K562 (cell line): Measurements from ENCODE around the gene LYPD4. TPM values are rescaled to one million over a fixed set of nuclear protein-coding genes. Genes with fewer than 3 reads are reported as not detected.
A peak's percentile ranks its signal among the peaks of the same experiment; 100 is the strongest.

ENCODE experiments used
- ARID2 ChIP-seq: fragments of 450-650 bp; IDR thresholded peaks from 2 replicates; pipeline ENCODE4 v1.6.1; 2017; ENCODE audit warnings: antibody characterized with exemption, mild to moderate bottlenecking
- GABPA ChIP-seq: fragments of 200-800 bp; sonication (Bioruptor generic); conservative IDR thresholded peaks from 2 replicates; pipeline ENCODE4 v1.6.1; 2016; ENCODE audit warnings: low read depth, missing genetic modification characterization, missing compliant biosample characterization
- KAT7 ChIP-seq: sonication (generic); formaldehyde crosslinking; IDR thresholded peaks from 2 replicates; pipeline ENCODE4 v1.8.0; 2022; ENCODE audit warnings: missing genetic modification reagents, mild to moderate bottlenecking, borderline replicate concordance
- KLF1 ChIP-seq: fragments of 450-650 bp; IDR thresholded peaks from 2 replicates; pipeline ENCODE4 v1.6.1; 2016; ENCODE audit warnings: missing genetic modification characterization, missing compliant biosample characterization
- NCOR1 ChIP-seq: fragments of 450-650 bp; IDR thresholded peaks from 2 replicates; pipeline ENCODE4 v1.6.1; 2016; ENCODE audit warnings: mild to moderate bottlenecking, moderate library complexity
- NRF1 ChIP-seq, 2 experiments: fragments of 450-650 bp; IDR thresholded peaks in 1 of 2; conservative IDR thresholded peaks in 1 of 2; 2 replicates each; pipeline ENCODE4 v1.6.1; 2014; ENCODE audit warnings: mild to moderate bottlenecking in 2 of 2
- POLR2G ChIP-seq: fragments of 200-400 bp; formaldehyde crosslinking; IDR thresholded peaks from 2 replicates; pipeline ENCODE4 v1.6.1; 2017; ENCODE audit warnings: low read depth, mild to moderate bottlenecking, antibody characterized with exemption, low read length, moderate library complexity
- PREB ChIP-seq: sonication (generic); formaldehyde crosslinking; IDR thresholded peaks from 2 replicates; pipeline ENCODE4 v1.8.1; 2023; ENCODE audit warnings: mild to moderate bottlenecking, missing genetic modification reagents
- RBFOX2 ChIP-seq: fragments of 200-400 bp; formaldehyde crosslinking; IDR thresholded peaks from 2 replicates; pipeline ENCODE4 v1.6.1; 2017; ENCODE audit warnings: low read depth, mild to moderate bottlenecking, low read length, moderate library complexity
- RHOXF2B ChIP-seq: fragments of 250-450 bp; sonication (Bioruptor Pico); conservative IDR thresholded peaks from 2 replicates; pipeline ENCODE4 v1.5.1; 2021
- SRSF7 ChIP-seq: fragments of 200-400 bp; formaldehyde crosslinking; optimal IDR thresholded peaks from 2 replicates; pipeline ENCODE3; 2017; ENCODE audit warnings: mild to moderate bottlenecking, low read depth, low read length
- XRCC4 ChIP-seq: IDR thresholded peaks from one replicate; pipeline ENCODE4 v1.6.1; 2011; ENCODE audit not compliant: insufficient read depth, insufficient read length; ENCODE audit errors: extremely low read depth
- ZNF280B ChIP-seq: fragments of 250-450 bp; sonication (Bioruptor Pico); IDR thresholded peaks from 2 replicates; pipeline ENCODE4 v1.5.1; 2021; ENCODE audit warnings: mild to moderate bottlenecking
- ZNF431 ChIP-seq: sonication (generic); formaldehyde crosslinking; IDR thresholded peaks from 2 replicates; pipeline ENCODE4 v1.8.0; 2022; ENCODE audit warnings: mild to moderate bottlenecking, missing genetic modification reagents
- ZNF699 ChIP-seq: fragments of 250-450 bp; sonication (Bioruptor Pico); IDR thresholded peaks from 2 replicates; pipeline ENCODE4 v1.8.0; 2021; ENCODE audit warnings: mild to moderate bottlenecking, moderate library complexity; ENCODE audit not compliant: insufficient replicate concordance
- polyA plus RNA-seq, 8 experiments: library from polyadenylated mRNA; depleted of rRNA in 4 of 8; stranded (reverse) in 5 of 8; unstranded in 3 of 8; fragments of >200 nt; fragmentation: Nextera tagmentation in 2 of 8; fragmentation: Illumina TruSeq in 1 of 8; extraction: Ambion mirVana in 2 of 8; extraction: Trizol in 1 of 8; gene quantifications; 2 replicates each; pipeline versions ENCODE4 v1.2.1 to v1.2.3, GENCODE V29; 2011 to 2014; ENCODE audit warnings: inconsistent platforms in 1 of 8, missing spikeins in 1 of 8
- total RNA-seq, 7 experiments: library from RNA; depleted of rRNA in 6 of 7; stranded (reverse); fragments of >200 nt in 6 of 7; fragmentation: Illumina TruSeq in 2 of 7; extraction: Trizol in 2 of 7; gene quantifications; 2 replicates each; pipeline versions ENCODE4 v1.2.1 to v1.2.3, GENCODE V29; 2011 to 2021; ENCODE audit warnings: low replicate concordance in 1 of 7
- TF ChIP-seq, protein P1 (sequence below): fragments of 250-450 bp; sonication (Bioruptor Pico); IDR thresholded peaks from 2 replicates; pipeline ENCODE4 v1.4.0; 2020; ENCODE audit warnings: mild to moderate bottlenecking
- TF ChIP-seq, protein P2 (sequence below): sonication (generic); formaldehyde crosslinking; IDR thresholded peaks from 2 replicates; pipeline ENCODE4 v1.4.0; 2020; ENCODE audit warnings: mild to moderate bottlenecking, missing genetic modification reagents
- TF ChIP-seq, protein P3 (sequence below): fragments of 250-450 bp; sonication (Bioruptor Pico); IDR thresholded peaks from 2 replicates; pipeline ENCODE4 v1.9.0; 2021; ENCODE audit warnings: mild to moderate bottlenecking, inconsistent platforms

LYPD4 gene
- total and polyA plus RNA-seq, 9 of the 15 experiments (the other 6 are each of a cell fraction or from before 2014, with no cell fraction given) = 0.11 TPM; not detected in 8

- TF ChIP-seq KLF1 (tag) (no peak), SRSF7 (no peak), XRCC4 (no peak), GABPA (tag) (no peak), KAT7 (CRISPR knock-in tag) (no peak), PREB (CRISPR knock-in tag) (no peak), NCOR1 (no peak), ARID2 (peak; percentile 33; the same call in 1 of the 2 replicates), RHOXF2B (CRISPR knock-in tag) (0 out of 2 replicates have a peak, but pooled peaks have one; percentile 40), ZNF280B (CRISPR knock-in tag) (no peak), RBFOX2 (peak; percentile 18; the same call in 1 of the 2 replicates), ZNF699 (CRISPR knock-in tag) (no peak), ZNF431 (CRISPR knock-in tag) (0 out of 2 replicates have a peak, but pooled peaks have one; percentile 24), NRF1 (conservative IDR thresholded peaks at IDR 0.05 in 1 of 2, IDR thresholded peaks at IDR 0.05 in 1 of 2) (peak in 1 of 2 experiments; percentile 29; a peak in 1 of 4 replicates), POLR2G (peak; percentile 70)
- TF ChIP-seq, protein P1, sequence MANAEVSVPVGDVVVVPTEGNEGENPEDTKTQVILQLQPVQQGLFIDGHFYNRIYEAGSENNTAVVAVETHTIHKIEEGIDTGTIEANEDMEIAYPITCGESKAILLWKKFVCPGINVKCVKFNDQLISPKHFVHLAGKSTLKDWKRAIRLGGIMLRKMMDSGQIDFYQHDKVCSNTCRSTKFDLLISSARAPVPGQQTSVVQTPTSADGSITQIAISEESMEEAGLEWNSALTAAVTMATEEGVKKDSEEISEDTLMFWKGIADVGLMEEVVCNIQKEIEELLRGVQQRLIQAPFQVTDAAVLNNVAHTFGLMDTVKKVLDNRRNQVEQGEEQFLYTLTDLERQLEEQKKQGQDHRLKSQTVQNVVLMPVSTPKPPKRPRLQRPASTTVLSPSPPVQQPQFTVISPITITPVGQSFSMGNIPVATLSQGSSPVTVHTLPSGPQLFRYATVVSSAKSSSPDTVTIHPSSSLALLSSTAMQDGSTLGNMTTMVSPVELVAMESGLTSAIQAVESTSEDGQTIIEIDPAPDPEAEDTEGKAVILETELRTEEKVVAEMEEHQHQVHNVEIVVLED (CRISPR knock-in tag) = no peak
- TF ChIP-seq, protein P2, sequence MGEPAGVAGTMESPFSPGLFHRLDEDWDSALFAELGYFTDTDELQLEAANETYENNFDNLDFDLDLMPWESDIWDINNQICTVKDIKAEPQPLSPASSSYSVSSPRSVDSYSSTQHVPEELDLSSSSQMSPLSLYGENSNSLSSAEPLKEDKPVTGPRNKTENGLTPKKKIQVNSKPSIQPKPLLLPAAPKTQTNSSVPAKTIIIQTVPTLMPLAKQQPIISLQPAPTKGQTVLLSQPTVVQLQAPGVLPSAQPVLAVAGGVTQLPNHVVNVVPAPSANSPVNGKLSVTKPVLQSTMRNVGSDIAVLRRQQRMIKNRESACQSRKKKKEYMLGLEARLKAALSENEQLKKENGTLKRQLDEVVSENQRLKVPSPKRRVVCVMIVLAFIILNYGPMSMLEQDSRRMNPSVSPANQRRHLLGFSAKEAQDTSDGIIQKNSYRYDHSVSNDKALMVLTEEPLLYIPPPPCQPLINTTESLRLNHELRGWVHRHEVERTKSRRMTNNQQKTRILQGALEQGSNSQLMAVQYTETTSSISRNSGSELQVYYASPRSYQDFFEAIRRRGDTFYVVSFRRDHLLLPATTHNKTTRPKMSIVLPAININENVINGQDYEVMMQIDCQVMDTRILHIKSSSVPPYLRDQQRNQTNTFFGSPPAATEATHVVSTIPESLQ (CRISPR knock-in tag) = no peak
- TF ChIP-seq, protein P3, sequence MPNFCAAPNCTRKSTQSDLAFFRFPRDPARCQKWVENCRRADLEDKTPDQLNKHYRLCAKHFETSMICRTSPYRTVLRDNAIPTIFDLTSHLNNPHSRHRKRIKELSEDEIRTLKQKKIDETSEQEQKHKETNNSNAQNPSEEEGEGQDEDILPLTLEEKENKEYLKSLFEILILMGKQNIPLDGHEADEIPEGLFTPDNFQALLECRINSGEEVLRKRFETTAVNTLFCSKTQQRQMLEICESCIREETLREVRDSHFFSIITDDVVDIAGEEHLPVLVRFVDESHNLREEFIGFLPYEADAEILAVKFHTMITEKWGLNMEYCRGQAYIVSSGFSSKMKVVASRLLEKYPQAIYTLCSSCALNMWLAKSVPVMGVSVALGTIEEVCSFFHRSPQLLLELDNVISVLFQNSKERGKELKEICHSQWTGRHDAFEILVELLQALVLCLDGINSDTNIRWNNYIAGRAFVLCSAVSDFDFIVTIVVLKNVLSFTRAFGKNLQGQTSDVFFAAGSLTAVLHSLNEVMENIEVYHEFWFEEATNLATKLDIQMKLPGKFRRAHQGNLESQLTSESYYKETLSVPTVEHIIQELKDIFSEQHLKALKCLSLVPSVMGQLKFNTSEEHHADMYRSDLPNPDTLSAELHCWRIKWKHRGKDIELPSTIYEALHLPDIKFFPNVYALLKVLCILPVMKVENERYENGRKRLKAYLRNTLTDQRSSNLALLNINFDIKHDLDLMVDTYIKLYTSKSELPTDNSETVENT (CRISPR knock-in tag) = peak; percentile 56; the same call in 1 of the 2 replicates
These were observed 28.5 kb upstream of the LYPD4 start (continued) for GRCh38 chr19:41872775-41873647.
